ENCODE measurements around the gene FAM204A. TPM values are rescaled to one million over a fixed set of nuclear protein-coding genes. Genes with fewer than 3 reads are reported as not detected.

The FAM204A gene
- total RNA-seq: 75.7 and 85.8 TPM in 2 replicates

- Histone ChIP-seq H3K27me3 (ENCODE audit: insufficient read depth, low read length) (no peaks in the 10 kb centered on the region), H3K27ac (ENCODE audit: low read depth, low read length) (peak within 1 kb of the TSS; percentile 59), H2AFZ (ENCODE audit: low read length) (peak within 1 kb of the TSS; percentile 96), H3K4me3 (ENCODE audit: insufficient read depth, low read length) (peak within 1 kb of the TSS; percentile 91), H3K79me2 (ENCODE audit: insufficient read depth, low read length) (peaks cover 51% of the 10 kb centered on the region), H3K36me3 (ENCODE audit: insufficient read depth, low read length) (no peaks in the 10 kb centered on the region), H4K20me1 (ENCODE audit: insufficient read depth, low read length) (peaks cover 6% of the 10 kb centered on the region), H3K9me3 (ENCODE audit: low read depth, low read length) (no peaks in the 10 kb centered on the region), H3K4me2 (ENCODE audit: insufficient read depth, low read length) (peak within 1 kb of the TSS; percentile 97), H3K4me1 (ENCODE audit: insufficient read depth, low read length) (peaks cover 17% of the 10 kb centered on the region)
- TF ChIP-seq, protein P1, sequence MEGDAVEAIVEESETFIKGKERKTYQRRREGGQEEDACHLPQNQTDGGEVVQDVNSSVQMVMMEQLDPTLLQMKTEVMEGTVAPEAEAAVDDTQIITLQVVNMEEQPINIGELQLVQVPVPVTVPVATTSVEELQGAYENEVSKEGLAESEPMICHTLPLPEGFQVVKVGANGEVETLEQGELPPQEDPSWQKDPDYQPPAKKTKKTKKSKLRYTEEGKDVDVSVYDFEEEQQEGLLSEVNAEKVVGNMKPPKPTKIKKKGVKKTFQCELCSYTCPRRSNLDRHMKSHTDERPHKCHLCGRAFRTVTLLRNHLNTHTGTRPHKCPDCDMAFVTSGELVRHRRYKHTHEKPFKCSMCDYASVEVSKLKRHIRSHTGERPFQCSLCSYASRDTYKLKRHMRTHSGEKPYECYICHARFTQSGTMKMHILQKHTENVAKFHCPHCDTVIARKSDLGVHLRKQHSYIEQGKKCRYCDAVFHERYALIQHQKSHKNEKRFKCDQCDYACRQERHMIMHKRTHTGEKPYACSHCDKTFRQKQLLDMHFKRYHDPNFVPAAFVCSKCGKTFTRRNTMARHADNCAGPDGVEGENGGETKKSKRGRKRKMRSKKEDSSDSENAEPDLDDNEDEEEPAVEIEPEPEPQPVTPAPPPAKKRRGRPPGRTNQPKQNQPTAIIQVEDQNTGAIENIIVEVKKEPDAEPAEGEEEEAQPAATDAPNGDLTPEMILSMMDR (IDR thresholded peaks at IDR 0.05; ENCODE audit: extremely low read depth, low read depth, low read length): no peak
- DNase-seq (ENCODE audit: insufficient read length, low spot score, missing footprints): peak; percentile 96
These were observed at the start of gene FAM204A for GRCh38 chr10:118341791-118342637. TSS of gene FAM204A (minus strand) at chr10:118342324. CDS start at chr10:118336415, 5,909 bp downstream.

- Histone ChIP-seq H3K9me3 (ENCODE audit: low read depth, low read length) (no peaks in the 10 kb centered on the region), H3K36me3 (ENCODE audit: insufficient read depth, low read length) (no peaks in the 10 kb centered on the region), H3K4me1 (ENCODE audit: insufficient read depth, low read length) (no peaks in the 10 kb centered on the region), H2AFZ (ENCODE audit: low read length) (no peak overlapping the region), H4K20me1 (ENCODE audit: insufficient read depth, low read length) (no peaks in the 10 kb centered on the region), H3K27ac (ENCODE audit: low read depth, low read length) (no peak overlapping the region), H3K4me3 (ENCODE audit: insufficient read depth, low read length) (no peak overlapping the region), H3K4me2 (ENCODE audit: insufficient read depth, low read length) (no peak overlapping the region), H3K27me3 (ENCODE audit: insufficient read depth, low read length) (no peaks in the 10 kb centered on the region), H3K79me2 (ENCODE audit: insufficient read depth, low read length) (no peaks in the 10 kb centered on the region)
- no peak for DNase-seq (ENCODE audit: insufficient read length, low spot score, missing footprints)
- TF ChIP-seq, protein P1 (IDR thresholded peaks at IDR 0.05; ENCODE audit: extremely low read depth, low read depth, low read length): no peak
These were observed 41.6 kb upstream of the FAM204A start for GRCh38 chr10:118383699-118384098.

DNA sequence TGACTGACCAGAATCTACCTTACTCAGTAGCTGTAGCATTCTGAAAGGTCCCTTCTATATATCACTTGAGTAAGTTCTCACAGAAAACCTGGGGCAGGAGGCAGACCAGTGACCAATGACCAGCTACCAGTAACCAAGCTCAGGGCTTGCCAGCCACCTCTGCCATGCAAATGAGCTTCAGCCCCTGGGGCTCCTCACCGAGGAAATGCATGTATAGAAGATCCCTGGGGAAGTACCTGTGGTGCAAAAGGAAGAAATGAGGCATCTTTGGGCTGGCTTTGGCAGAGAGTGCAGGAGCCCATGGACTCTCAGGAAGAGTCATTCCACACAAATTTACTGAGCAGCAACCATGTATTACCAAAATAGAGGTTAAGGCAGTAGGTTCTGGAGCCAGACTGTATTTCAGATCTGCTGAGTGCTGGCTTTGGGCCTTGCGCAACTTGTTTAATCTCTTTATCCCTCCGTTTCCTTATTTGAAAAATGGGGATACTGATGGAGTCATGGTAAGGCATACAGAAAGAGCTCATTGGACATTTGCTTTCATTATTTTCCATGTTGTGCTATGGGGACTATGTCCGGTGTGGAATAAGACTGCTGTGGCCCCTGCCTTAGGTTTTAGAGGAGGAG lies 41.1 kb upstream of the FAM204A start:
- TF ChIP-seq, protein P1 (IDR thresholded peaks at IDR 0.05; ENCODE audit: extremely low read depth, low read depth, low read length): no peak
- Histone ChIP-seq H3K79me2 (ENCODE audit: insufficient read depth, low read length) (no peaks in the 10 kb centered on the region), H3K4me1 (ENCODE audit: insufficient read depth, low read length) (no peaks in the 10 kb centered on the region), H3K27me3 (ENCODE audit: insufficient read depth, low read length) (no peaks in the 10 kb centered on the region), H3K36me3 (ENCODE audit: insufficient read depth, low read length) (no peaks in the 10 kb centered on the region), H3K4me2 (ENCODE audit: insufficient read depth, low read length) (no peak overlapping the region), H3K4me3 (ENCODE audit: insufficient read depth, low read length) (no peak overlapping the region), H3K27ac (ENCODE audit: low read depth, low read length) (no peak overlapping the region), H4K20me1 (ENCODE audit: insufficient read depth, low read length) (no peaks in the 10 kb centered on the region), H2AFZ (ENCODE audit: low read length) (no peak overlapping the region), H3K9me3 (ENCODE audit: low read depth, low read length) (no peaks in the 10 kb centered on the region)
- no peak for DNase-seq (ENCODE audit: insufficient read length, low spot score, missing footprints)

GRCh38 chr10:118374404-118374803 lies 32.3 kb upstream of the FAM204A start:
- TF ChIP-seq, protein P1 (IDR thresholded peaks at IDR 0.05; ENCODE audit: extremely low read depth, low read depth, low read length): no peak
- H3K27me3 ChIP-seq (ENCODE audit: insufficient read depth, low read length): no peaks in the 10 kb centered on the region
- H3K79me2 ChIP-seq (ENCODE audit: insufficient read depth, low read length): no peaks in the 10 kb centered on the region
- H3K27ac ChIP-seq (ENCODE audit: low read depth, low read length): no peak overlapping the region
- no peak overlapping the region for H3K4me2 ChIP-seq (ENCODE audit: insufficient read depth, low read length)
- H3K4me1 ChIP-seq (ENCODE audit: insufficient read depth, low read length): peaks cover 11% of the 10 kb centered on the region
- H3K36me3 ChIP-seq (ENCODE audit: insufficient read depth, low read length): no peaks in the 10 kb centered on the region
- no peak for DNase-seq (ENCODE audit: insufficient read length, low spot score, missing footprints)
- H3K4me3 ChIP-seq (ENCODE audit: insufficient read depth, low read length): no peak overlapping the region
- H3K9me3 ChIP-seq (ENCODE audit: low read depth, low read length): no peaks in the 10 kb centered on the region
- no peak overlapping the region for H2AFZ ChIP-seq (ENCODE audit: low read length)
- no peaks in the 10 kb centered on the region for H4K20me1 ChIP-seq (ENCODE audit: insufficient read depth, low read length)

Data from osteoblast (primary cell).